Sigmoid colon (tissue), 7 donors: ENCODE measurements around the gene HBG1. TPM values are rescaled to one million over a fixed set of nuclear protein-coding genes. Genes with fewer than 3 reads are reported as not detected.

Source experiments
- DNase-seq: peaks from one replicate; pipeline ENCODE4 v3.0.0-alpha.2; 2019
- H3K27ac ChIP-seq, 4 donors: fragments of 200-600 bp; sonication (generic); one replicate each; pipeline ENCODE4 v1.5.1; 2016 to 2019; ENCODE audit warnings: mild to moderate bottlenecking in 1 of 4
- H3K27me3 ChIP-seq, 3 donors: fragments of 200-600 bp; sonication (generic); one replicate each; pipeline ENCODE4 v1.5.1; 2019; ENCODE audit warnings: mild to moderate bottlenecking in 1 of 3
- H3K36me3 ChIP-seq, 4 donors: fragments of 200-600 bp; sonication (generic); one replicate each; pipeline ENCODE4 v1.5.1; 2016 to 2019
- H3K4me1 ChIP-seq, 4 donors: fragments of 200-600 bp; sonication (generic); one replicate each; pipeline ENCODE4 v1.5.1; 2017 to 2019
- H3K4me3 ChIP-seq, 4 donors: fragments of 200-600 bp; sonication (generic); one replicate each; pipeline ENCODE4 v1.5.1; 2017 to 2019; ENCODE audit warnings: mild to moderate bottlenecking in 2 of 4, moderate library complexity in 1 of 4
- H3K9me3 ChIP-seq, 4 donors: fragments of 200-600 bp in 3 of 4; sonication (generic) in 3 of 4; one replicate each; pipeline versions ENCODE4 v1.5.1 to v1.6.1; 2013 to 2019
- EP300 ChIP-seq, 4 donors: sonication (generic); formaldehyde crosslinking; IDR thresholded peaks; one replicate each; pipeline ENCODE4 v1.6.1; 2017; ENCODE audit warnings: antibody characterized with exemption in 4 of 4
- POLR2A ChIP-seq, 2 donors: fragments of 450-650 bp; IDR thresholded peaks; one replicate each; pipeline ENCODE4 v1.6.1; 2016; ENCODE audit warnings: antibody characterized with exemption in 2 of 2, mild to moderate bottlenecking in 2 of 2, moderate library complexity in 2 of 2
- POLR2AphosphoS5 ChIP-seq, 4 donors: sonication (generic); formaldehyde crosslinking; IDR thresholded peaks; one replicate each; pipeline ENCODE4 v1.6.1; 2017; ENCODE audit warnings: antibody characterized with exemption in 4 of 4
- WGBS, 2 donors: extraction: QIAGEN DNeasy Blood & Tissue Kit; methylation state at CpG; one replicate each; pipeline ENCODE4 v1.1.7; 2013; 5-methylcytosine and 5-hydroxymethylcytosine counted together
- intact Hi-C: fragments of 100-400 bp; cut with DNase I; formaldehyde crosslinking; loops from one replicate; pipeline ENCODE4 v1.15.1; 2023
- polyA plus RNA-seq, 3 donors: library from polyadenylated mRNA; stranded (reverse); fragments of 200-250 nt; gene quantifications; one replicate each; pipeline ENCODE4 v1.2.3, GENCODE V29; 2013
- total RNA-seq, 4 donors: library from RNA; depleted of rRNA; stranded (reverse); fragments of >200 nt; gene quantifications; one replicate each; pipeline ENCODE4 v1.1.0, GENCODE V29; 2016
- TF ChIP-seq, protein P1 (sequence below), 4 experiments: fragments of 450-650 bp in 3 of 4; fragments of 200-600 bp in 1 of 4; IDR thresholded peaks; one replicate each; pipeline ENCODE4 v1.5.1; 2016 to 2019; ENCODE audit warnings: antibody characterized with exemption in 4 of 4, mild to moderate bottlenecking in 3 of 4, moderate library complexity in 2 of 4
- donor health status: healthy with polysubstance abuse.
- donor health status: Bipolar disorder and iron deficiency.
- donor health status: healthy.

Gene HBG1
- total and polyA plus RNA-seq, 7 donors, result not detected

DNA sequence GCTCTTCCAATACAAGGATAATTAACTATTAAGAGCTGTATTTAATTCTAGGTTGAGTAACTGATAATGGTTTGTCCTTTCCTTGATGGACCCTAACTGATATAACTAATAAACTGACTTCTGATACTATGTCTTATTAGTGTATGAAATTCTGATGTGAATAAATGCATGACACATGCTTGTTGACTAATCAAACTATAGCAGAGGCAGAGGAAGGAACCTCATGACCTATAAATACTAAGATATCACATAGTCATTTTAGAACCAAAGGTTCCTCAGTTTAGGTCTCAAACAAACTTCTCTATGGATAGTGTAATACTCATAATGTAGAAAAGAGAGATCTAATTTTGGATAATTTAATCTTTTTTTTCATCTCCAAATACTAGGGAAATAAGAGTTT is 10.6 kb downstream of the HBG1 start:
- TF ChIP-seq, protein P1, sequence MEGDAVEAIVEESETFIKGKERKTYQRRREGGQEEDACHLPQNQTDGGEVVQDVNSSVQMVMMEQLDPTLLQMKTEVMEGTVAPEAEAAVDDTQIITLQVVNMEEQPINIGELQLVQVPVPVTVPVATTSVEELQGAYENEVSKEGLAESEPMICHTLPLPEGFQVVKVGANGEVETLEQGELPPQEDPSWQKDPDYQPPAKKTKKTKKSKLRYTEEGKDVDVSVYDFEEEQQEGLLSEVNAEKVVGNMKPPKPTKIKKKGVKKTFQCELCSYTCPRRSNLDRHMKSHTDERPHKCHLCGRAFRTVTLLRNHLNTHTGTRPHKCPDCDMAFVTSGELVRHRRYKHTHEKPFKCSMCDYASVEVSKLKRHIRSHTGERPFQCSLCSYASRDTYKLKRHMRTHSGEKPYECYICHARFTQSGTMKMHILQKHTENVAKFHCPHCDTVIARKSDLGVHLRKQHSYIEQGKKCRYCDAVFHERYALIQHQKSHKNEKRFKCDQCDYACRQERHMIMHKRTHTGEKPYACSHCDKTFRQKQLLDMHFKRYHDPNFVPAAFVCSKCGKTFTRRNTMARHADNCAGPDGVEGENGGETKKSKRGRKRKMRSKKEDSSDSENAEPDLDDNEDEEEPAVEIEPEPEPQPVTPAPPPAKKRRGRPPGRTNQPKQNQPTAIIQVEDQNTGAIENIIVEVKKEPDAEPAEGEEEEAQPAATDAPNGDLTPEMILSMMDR (IDR thresholded peaks at IDR 0.05), result no peak
- no peak for TF ChIP-seq EP300 (IDR thresholded peaks at IDR 0.05)
- TF ChIP-seq POLR2A (IDR thresholded peaks at IDR 0.05), result no peak
- TF ChIP-seq POLR2AphosphoS5 (IDR thresholded peaks at IDR 0.05), result no peak
- H3K27me3 ChIP-seq, result no peaks in the 10 kb centered on the region
- no peak for DNase-seq
- no peak overlapping the region for H3K4me3 ChIP-seq
- H3K4me1 ChIP-seq, result no peaks in the 10 kb centered on the region
- H3K9me3 ChIP-seq, result no peaks in the 10 kb centered on the region
- no peaks in the 10 kb centered on the region for H3K36me3 ChIP-seq
- intact Hi-C loops, result no loop called here
- no peak overlapping the region for H3K27ac ChIP-seq

DNA sequence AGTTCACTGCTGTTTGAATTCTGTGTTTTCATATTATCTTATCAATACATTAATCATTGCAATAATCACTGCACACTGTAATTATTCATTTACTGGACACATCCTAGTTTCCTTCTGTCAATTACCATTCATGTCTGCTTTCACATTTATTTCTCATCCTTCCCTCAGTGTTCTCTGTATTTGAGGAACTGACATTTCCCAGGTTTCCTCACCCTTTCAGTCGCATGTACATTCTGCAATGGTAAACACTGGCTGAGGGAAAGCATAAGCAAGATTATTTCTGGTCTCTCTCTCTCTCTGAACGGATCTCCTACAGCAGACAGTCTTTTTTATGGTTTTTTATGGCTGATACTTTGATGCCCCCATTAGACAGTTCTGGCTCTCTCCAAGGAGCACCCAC is 11.2 kb downstream of the HBG1 start:
- Histone ChIP-seq H3K36me3 (no peaks in the 10 kb centered on the region), H3K4me3 (no peak overlapping the region), H3K27ac (no peak overlapping the region), H3K27me3 (no peaks in the 10 kb centered on the region), H3K9me3 (no peaks in the 10 kb centered on the region), H3K4me1 (no peaks in the 10 kb centered on the region)
- DNase-seq, result no peak
- TF ChIP-seq, protein P1 (IDR thresholded peaks at IDR 0.05), result no peak
- TF ChIP-seq POLR2AphosphoS5 (IDR thresholded peaks at IDR 0.05), result no peak
- no peak for TF ChIP-seq POLR2A (IDR thresholded peaks at IDR 0.05)
- no peak for TF ChIP-seq EP300 (IDR thresholded peaks at IDR 0.05)
- intact Hi-C loops, result no loop called here
- 35 to 52% methylated on average over 2 of the region's 2 CpGs for WGBS, 2 donors

DNA sequence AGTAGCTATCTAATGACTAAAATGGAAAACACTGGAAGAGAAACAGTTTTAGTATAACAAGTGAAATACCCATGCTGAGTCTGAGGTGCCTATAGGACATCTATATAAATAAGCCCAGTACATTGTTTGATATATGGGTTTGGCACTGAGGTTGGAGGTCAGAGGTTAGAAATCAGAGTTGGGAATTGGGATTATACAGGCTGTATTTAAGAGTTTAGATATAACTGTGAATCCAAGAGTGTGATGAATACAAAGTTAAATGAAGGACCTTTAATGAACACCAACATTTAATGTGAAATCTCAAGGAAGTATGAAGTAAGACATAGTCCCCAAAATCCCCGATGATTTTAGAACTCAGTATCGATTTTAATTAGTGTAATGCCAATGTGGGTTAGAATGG is 12.2 kb downstream of the HBG1 start:
- WGBS, 2 donors, result 85 to 90% methylated on average over 2 of the region's 2 CpGs
- H3K4me3 ChIP-seq, result no peak overlapping the region
- H3K36me3 ChIP-seq, result no peaks in the 10 kb centered on the region
- no peaks in the 10 kb centered on the region for H3K9me3 ChIP-seq
- no peaks in the 10 kb centered on the region for H3K27me3 ChIP-seq
- H3K4me1 ChIP-seq, result no peaks in the 10 kb centered on the region
- H3K27ac ChIP-seq, result no peak overlapping the region
- intact Hi-C loops, result no loop called here
- DNase-seq, result no peak
- no peak for TF ChIP-seq EP300 (IDR thresholded peaks at IDR 0.05)
- no peak for TF ChIP-seq POLR2A (IDR thresholded peaks at IDR 0.05)
- TF ChIP-seq, protein P1 (IDR thresholded peaks at IDR 0.05), result no peak
- no peak for TF ChIP-seq POLR2AphosphoS5 (IDR thresholded peaks at IDR 0.05)

GRCh38 chr11:5235364-5236095 is 14.1 kb downstream of the HBG1 start:
- Histone ChIP-seq H3K27me3 (no peaks in the 10 kb centered on the region), H3K4me3 (no peak overlapping the region), H3K27ac (no peak overlapping the region), H3K4me1 (no peaks in the 10 kb centered on the region), H3K9me3 (no peaks in the 10 kb centered on the region), H3K36me3 (no peaks in the 10 kb centered on the region)
- no peak for DNase-seq
- intact Hi-C loops, result no loop called here
- 77 to 87% methylated on average over 5 of the region's 5 CpGs for WGBS, 2 donors
- TF ChIP-seq, protein P1 (IDR thresholded peaks at IDR 0.05), result no peak
- TF ChIP-seq POLR2A (IDR thresholded peaks at IDR 0.05), result no peak
- no peak for TF ChIP-seq EP300 (IDR thresholded peaks at IDR 0.05)
- no peak for TF ChIP-seq POLR2AphosphoS5 (IDR thresholded peaks at IDR 0.05)

DNA sequence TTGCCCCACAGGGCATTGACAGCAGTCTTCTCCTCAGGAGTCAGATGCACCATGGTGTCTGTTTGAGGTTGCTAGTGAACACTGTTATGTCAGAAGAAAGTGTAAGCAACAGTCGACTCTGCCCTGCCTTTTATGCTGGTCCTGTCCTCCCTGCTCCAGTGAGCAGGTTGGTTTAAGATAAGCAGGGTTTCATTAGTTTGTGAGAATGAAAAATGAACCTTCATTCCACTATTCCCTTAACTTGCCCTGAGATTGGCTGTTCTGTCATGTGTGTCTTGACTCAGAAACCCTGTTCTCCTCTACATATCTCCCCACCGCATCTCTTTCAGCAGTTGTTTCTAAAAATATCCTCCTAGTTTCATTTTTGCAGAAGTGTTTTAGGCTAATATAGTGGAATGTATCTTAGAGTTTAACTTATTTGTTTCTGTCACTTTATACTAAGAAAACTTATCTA is 15.2 kb downstream of the HBG1 start, which contains the start of gene HBD:
HBD (minus strand) TSS at position 103 of the 454 bp plus-strand sequence; CDS start at position 53, 50 bp downstream.
- H3K27ac ChIP-seq, result no peak within 1 kb of the TSS
- no peak for DNase-seq
- TF ChIP-seq, protein P1 (IDR thresholded peaks at IDR 0.05), result no peak
- no peak for TF ChIP-seq EP300 (IDR thresholded peaks at IDR 0.05)
- TF ChIP-seq POLR2AphosphoS5 (IDR thresholded peaks at IDR 0.05), result no peak
- no peak for TF ChIP-seq POLR2A (IDR thresholded peaks at IDR 0.05)
- no peaks in the 10 kb centered on the region for H3K4me1 ChIP-seq
- H3K4me3 ChIP-seq, result no peak within 1 kb of the TSS
- H3K27me3 ChIP-seq, result no peaks in the 10 kb centered on the region
- WGBS, 2 donors, result 39 to 61% methylated on average over 2 of the region's 2 CpGs
- intact Hi-C loops, result no loop called here
- H3K36me3 ChIP-seq, result no peaks in the 10 kb centered on the region
- H3K9me3 ChIP-seq, result no peaks in the 10 kb centered on the region
